HG02938 (cell line): Measurements from ENCODE around the gene FBXO10.

Experiments used
- ATAC-seq: cut with Tn5 transposase; IDR thresholded peaks from one replicate; pipeline ENCODE4 v1.9.1; 2021; ENCODE audit warnings: mild to moderate bottlenecking, moderate library complexity; ENCODE audit not compliant: unreplicated experiment

FBXO10 gene

DNA sequence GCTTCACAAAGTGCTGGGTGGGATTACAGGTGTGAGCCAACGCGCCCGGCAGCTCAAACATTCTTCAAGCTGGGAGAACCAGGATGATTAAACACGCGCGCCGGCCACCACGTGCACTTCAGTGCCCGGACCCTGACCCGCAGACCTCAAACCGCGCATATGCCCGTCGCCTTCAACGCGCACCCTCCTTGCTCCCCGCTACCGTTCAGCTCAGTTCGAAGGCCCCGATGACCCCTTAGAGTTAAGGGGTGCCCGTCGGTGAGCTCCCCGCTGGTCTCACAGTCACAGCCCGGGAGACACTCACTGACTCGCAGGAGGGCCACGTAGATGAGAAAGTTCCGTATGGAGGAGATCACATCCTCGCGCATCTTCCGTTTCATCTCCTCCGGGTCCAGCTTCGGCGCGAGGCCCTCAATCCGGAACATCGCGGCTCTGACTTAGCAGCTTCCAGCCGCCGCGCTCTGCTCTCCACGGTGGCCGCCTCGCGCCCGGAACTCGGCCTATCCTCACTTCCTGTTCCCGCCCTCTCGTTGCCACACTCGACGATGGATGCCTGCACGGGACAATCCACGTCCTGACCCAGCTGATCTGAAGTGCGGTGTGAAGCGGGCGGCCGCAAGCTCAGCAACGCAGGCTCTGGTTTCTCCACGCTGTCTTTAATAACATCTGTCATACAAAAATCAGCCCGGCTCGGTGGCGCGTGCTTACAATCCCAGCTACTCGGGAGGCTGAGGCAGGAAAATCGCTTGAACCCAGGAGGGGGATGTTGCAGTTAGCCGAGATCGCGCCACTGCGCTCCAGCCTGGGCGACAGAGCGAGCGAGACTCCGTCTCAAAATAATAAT, 16.1 kb upstream of the FBXO10 start, which contains the start of gene TOMM5:
TOMM5 (minus strand) TSS at position 490 of the 844 bp plus-strand sequence; CDS start at position 425, 65 bp downstream.
- peak; percentile 83 for ATAC-seq

GRCh38 chr9:37587521-37587920, 11.3 kb upstream of the FBXO10 start:
- ATAC-seq: no peak

GRCh38 chr9:37583522-37584121, 7.4 kb upstream of the FBXO10 start:
- ATAC-seq: no peak

DNA sequence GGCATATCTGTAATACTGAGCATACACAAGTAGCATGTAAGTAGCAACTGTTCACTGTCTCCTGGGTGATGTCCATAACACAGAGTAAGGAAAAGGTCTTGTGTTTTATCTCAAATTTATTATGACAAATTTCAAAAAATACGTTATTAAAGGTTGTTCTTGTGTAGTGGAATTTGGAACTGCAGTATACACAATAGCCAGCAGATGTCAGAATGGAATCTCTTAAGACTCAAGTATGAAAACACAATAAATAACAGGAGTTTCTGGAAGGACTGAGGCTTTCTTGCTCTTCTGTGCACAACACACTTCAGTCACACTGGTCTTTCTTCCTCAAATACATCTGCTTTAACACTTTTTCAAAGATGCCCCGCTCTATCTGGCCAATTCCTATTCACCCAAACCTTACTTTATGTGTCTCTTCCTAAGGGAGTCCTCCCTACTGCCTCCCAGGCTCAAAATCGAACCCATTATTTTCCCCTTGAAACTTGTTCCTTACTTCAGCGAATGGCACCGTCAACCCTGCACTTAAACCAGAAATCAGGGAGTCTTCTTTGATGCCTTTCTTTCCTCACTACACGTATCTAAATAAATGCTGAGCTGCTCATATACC, 6.5 kb upstream of the FBXO10 start:
- no peak for ATAC-seq

- ATAC-seq: peak; percentile 51
These were observed 667 bp downstream of the FBXO10 start for GRCh38 chr9:37575511-37575914.

DNA sequence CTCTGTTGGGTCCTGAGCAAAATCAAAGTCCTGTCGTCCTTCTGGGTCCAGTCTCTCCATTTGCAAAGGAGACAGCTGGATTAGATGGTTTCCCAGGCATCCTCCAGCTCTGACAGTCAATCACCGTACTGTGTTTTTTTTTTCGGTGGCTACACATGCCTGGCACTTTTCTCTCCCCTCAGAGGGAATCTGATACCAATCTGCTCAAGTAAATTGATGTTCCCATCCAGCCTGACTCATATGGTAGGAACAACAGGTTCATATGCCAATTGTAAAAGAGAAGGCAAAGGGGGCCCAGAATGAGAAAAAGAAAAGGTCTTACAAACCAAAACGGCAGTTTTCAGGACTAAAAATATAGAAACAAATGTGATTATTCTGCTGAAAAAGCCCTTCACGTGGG, 1.2 kb downstream of the FBXO10 start:
- ATAC-seq: no peak

GRCh38 chr9:37574241-37574721, 1.9 kb downstream of the FBXO10 start:
- ATAC-seq: no peak

DNA sequence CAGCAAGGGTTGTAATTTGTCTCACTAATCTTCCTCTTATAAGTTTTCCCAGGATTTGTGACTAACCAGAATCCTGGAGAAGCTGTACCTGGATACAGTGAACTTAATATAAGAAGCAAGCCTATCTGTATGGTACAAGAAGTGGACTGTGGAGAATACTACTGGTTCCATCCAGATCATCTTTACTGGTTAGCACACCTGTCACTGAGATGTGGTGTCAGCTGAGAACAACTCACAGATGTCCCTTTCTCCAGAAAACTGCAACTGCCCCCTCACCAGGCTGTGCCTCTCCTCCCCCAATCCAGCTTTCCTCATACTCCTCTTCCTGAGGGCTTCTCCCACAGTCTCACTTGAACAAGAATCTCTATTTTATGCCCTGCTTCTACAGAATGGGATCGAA, 4.9 kb downstream of the FBXO10 start:
- ATAC-seq: no peak

- ATAC-seq: peak; percentile 18
These were observed 9.5 kb downstream of the FBXO10 start for GRCh38 chr9:37566716-37567115.

- peak; percentile 56 for ATAC-seq
These were observed 10.2 kb downstream of the FBXO10 start for GRCh38 chr9:37565661-37566618.

DNA sequence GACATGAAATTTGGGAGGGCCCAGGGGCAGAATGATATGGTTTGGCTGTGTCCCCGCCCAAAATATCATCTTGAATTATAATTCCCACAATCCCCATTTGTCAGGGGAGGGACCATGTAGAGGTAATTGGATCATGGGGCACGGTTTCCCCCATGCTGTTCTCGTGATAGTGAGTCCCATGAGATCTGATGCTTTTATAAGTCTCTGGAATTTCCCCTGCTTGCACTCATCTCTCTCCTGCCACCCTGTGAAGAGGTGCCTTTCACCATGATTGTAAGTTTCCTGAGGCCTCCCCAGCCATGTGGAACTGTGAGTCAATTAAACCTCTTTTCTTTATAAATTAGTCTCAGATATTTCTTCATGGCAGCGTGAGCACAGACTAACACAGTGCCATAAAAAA, 11.3 kb downstream of the FBXO10 start:
- no peak for ATAC-seq

DNA sequence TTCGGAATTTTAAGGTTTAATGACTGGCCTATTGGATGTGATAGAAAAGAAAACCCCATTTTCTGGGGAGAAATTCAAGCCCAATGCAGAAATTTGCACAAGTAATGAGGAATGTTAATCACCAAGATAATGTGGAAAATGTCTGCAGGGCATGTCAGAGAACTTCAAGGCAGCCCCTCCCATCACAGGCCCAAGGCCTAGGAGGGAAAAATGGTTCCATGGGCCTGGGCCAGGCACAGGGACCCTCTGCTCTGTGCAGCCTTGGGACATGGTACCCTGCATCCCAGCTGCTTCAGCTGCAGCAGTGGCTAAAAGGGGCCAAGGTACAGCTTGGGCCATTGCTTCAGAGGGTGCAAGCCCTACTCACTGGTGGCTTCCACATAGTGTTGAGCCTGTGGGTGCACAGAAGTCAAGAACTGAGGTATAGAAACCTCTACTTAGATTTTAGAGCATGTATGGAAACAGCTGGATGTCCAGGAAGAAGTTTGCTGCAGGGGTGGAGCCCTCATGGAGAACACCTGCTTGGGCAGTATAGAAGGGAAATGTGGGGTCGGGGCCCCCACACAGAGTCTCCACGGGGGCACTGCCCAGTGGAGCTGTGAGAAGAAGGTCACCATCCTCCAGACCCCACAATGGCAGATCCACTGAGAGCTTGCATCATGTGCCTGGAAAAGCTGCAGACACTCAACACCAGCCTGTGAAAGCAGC, 12.2 kb downstream of the FBXO10 start:
- no peak for ATAC-seq

DNA sequence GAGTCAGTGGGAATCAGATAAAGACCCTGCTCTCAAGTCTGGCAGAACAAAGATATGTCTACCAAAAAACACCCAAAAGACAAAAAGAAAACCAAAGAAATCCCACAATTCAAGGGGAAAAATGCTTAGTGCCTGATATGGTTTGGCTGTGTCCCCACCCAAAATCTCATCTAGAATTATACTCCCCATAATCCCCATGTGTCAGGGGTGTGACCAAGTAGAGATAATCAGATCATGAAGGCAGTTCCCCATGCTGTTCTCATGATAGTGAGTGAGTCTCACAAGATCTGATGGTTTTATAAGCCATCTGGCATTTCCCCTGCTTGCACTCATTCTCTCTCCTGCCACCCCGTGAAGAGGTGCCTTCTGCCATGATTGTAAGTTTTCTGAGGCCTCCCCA, 13.4 kb downstream of the FBXO10 start:
- ATAC-seq: no peak

GRCh38 chr9:37561682-37562081, 14.5 kb downstream of the FBXO10 start:
- no peak for ATAC-seq

DNA sequence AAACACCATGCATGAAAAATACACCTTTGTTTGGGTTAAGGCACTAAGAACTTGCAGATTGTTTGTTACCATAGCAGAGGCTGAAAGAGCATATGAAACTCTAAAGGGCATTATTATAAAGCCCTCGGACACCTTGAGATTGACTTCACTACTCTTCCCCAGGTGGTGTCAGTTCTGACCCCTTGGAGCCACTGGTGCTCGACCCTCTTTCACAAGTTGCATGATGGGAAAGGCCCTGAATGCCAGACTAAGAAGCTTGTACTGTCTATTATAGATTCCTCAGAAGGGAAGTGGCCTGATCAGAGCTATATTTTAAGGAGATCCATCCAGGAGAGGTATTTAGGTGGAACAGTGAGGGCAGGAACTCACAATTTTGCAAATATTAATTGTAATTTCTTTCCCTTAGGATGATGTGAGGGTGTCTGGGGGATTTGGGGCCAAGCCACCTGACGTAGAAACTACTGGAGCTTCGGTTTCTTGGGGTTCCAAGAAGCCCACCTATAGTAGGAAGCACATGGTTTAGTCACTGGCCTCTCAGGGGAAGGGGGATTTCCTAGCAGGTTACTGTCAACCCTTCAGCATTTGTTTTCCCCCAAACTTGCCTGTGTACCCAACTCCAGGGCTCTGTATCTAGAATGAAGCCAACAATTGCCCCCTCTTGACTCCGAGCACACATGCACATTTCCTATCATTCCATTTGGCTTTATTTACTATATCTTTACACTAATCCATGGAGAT, 16.2 kb downstream of the FBXO10 start:
- ATAC-seq: no peak

DNA sequence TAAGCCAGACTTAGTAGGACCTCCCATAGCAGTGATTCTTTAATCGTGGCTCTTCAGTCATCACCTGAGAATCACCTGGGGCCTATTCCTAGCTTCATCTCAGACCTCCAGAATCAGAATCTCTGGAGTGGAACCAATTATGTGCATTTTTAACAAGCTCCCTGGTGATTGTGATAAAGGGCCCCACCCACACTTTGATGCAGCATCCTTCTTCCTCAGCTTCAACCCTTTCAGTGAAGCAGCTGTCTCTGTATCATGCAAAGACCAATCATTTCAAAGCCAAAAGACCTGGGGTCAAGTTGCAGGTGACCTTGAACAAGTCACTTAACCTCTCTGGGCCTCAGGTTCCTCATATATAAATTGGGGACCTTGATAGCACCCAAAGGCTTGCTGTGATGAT, 17.1 kb downstream of the FBXO10 start:
- ATAC-seq: no peak

- ATAC-seq: no peak
These were observed 20.4 kb downstream of the FBXO10 start for GRCh38 chr9:37555786-37556185.

DNA sequence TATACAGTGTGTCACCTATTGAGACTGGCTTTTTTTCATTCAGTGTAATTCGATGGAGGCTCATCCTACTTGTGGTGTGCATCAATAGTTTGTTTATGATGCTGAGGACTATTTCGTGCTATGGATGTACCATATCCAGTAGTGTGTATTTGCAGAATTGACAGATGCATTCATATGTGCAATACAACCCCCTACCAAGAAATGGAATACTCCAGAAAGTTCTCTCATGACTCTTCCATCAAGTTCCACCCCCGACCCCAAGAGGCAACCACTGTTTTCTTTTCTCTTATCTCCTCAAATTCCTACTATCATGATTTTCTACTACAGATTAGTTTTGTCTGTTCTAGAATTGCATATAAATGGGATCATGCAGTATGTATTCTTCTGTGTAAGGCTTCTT, 21.9 kb downstream of the FBXO10 start:
- no peak for ATAC-seq

- no peak for ATAC-seq
These were observed 24.3 kb downstream of the FBXO10 start for GRCh38 chr9:37551888-37552287.
